Neural crest cell (in vitro differentiated cells): ENCODE data around the gene DUSP11. TPM values are rescaled to one million over a fixed set of nuclear protein-coding genes. Genes with fewer than 3 reads are reported as not detected.
"Not testable (repeated sequence)": the region's sequence is repeated elsewhere in the genome, so short reads cannot be mapped to it uniquely, and the experiment has no call there.

Source experiments
- DNase-seq: peaks from one replicate; pipeline ENCODE4 v3.0.0; 2021; ENCODE audit warnings: low read depth, mixed read lengths, low spot score
- H3K27ac Mint-ChIP-seq: one replicate; pipeline ENCODE4 v1.8.0; 2021; ENCODE audit warnings: mild to moderate bottlenecking, mixed read lengths; ENCODE audit not compliant: unreplicated experiment
- H3K27me3 Mint-ChIP-seq: 2 replicates; pipeline ENCODE4 v1.8.0; 2021; ENCODE audit warnings: low read depth, mild to moderate bottlenecking, mixed read lengths
- H3K36me3 Mint-ChIP-seq: 2 replicates; pipeline ENCODE4 v1.8.0; 2021; ENCODE audit warnings: low read depth, mild to moderate bottlenecking, mixed read lengths
- H3K4me1 Mint-ChIP-seq: 2 replicates; pipeline ENCODE4 v1.8.0; 2021; ENCODE audit warnings: mixed read lengths
- H3K4me3 Mint-ChIP-seq: one replicate; pipeline ENCODE4 v1.8.0; 2021; ENCODE audit warnings: mild to moderate bottlenecking, mixed read lengths
- H3K9me3 Mint-ChIP-seq: 2 replicates; pipeline ENCODE4 v1.8.0; 2021; ENCODE audit warnings: mixed read lengths
- CTCF ChIP-seq: fragments of 200-600 bp; sonication (generic); conservative IDR thresholded peaks from 2 replicates; pipeline ENCODE4 v1.5.0; 2021; ENCODE audit warnings: antibody characterized with exemption, mild to moderate bottlenecking
- total RNA-seq: library from RNA; stranded (reverse); gene quantifications from 2 replicates; pipeline ENCODE4 v1.2.1, GENCODE V29; 2021

DUSP11 gene
- total RNA-seq, 1 donor from 2014 or later, result 18.2 TPM

GRCh38 chr2:73766994-73767393 is 12.9 kb downstream of the DUSP11 start:
- H3K27me3 Mint-ChIP-seq, result no peaks in the 10 kb centered on the region
- no peaks in the 10 kb centered on the region for H3K4me1 Mint-ChIP-seq
- H3K27ac Mint-ChIP-seq, result no peak overlapping the region
- H3K9me3 Mint-ChIP-seq, result no peaks in the 10 kb centered on the region
- no peak overlapping the region for H3K4me3 Mint-ChIP-seq
- DNase-seq, result no peak
- peaks cover 16% of the 10 kb centered on the region for H3K36me3 Mint-ChIP-seq
- TF ChIP-seq CTCF, result no peak

- Mint-ChIP-seq H3K9me3 (no peaks in the 10 kb centered on the region), H3K4me3 (no peak overlapping the region), H3K27me3 (no peaks in the 10 kb centered on the region), H3K27ac (no peak overlapping the region), H3K36me3 (peaks cover 15% of the 10 kb centered on the region), H3K4me1 (no peaks in the 10 kb centered on the region)
- no peak for DNase-seq
- TF ChIP-seq CTCF, result no peak
Measured at GRCh38 chr2:73766349-73766748, 13.6 kb downstream of the DUSP11 start.

GRCh38 chr2:73764945-73765344 is 15.0 kb downstream of the DUSP11 start:
- TF ChIP-seq CTCF, result no peak
- H3K36me3 Mint-ChIP-seq, result peaks cover 13% of the 10 kb centered on the region
- no peak for DNase-seq
- no peak overlapping the region for H3K27ac Mint-ChIP-seq
- H3K27me3 Mint-ChIP-seq, result no peaks in the 10 kb centered on the region
- no peak overlapping the region for H3K4me3 Mint-ChIP-seq
- H3K4me1 Mint-ChIP-seq, result no peaks in the 10 kb centered on the region
- no peaks in the 10 kb centered on the region for H3K9me3 Mint-ChIP-seq

GRCh38 chr2:73762571-73762970 is 17.3 kb downstream of the DUSP11 start:
- H3K4me3 Mint-ChIP-seq, result no peak overlapping the region
- no peak for TF ChIP-seq CTCF
- H3K4me1 Mint-ChIP-seq, result no peaks in the 10 kb centered on the region
- no peaks in the 10 kb centered on the region for H3K9me3 Mint-ChIP-seq
- no peak for DNase-seq
- H3K36me3 Mint-ChIP-seq, result peaks cover 9% of the 10 kb centered on the region
- no peak overlapping the region for H3K27ac Mint-ChIP-seq
- no peaks in the 10 kb centered on the region for H3K27me3 Mint-ChIP-seq

GRCh38 chr2:73759904-73760303 is 20.0 kb downstream of the DUSP11 start:
- Mint-ChIP-seq H3K36me3 (peaks cover 14% of the 10 kb centered on the region), H3K9me3 (no peaks in the 10 kb centered on the region), H3K4me1 (no peaks in the 10 kb centered on the region), H3K27ac (no peak overlapping the region), H3K4me3 (no peak overlapping the region), H3K27me3 (no peaks in the 10 kb centered on the region)
- TF ChIP-seq CTCF, result no peak
- DNase-seq, result no peak

GRCh38 chr2:73759285-73759764 is 20.6 kb downstream of the DUSP11 start:
- Mint-ChIP-seq H3K9me3 (peaks cover 3% of the 10 kb centered on the region), H3K27ac (no peak overlapping the region), H3K27me3 (no peaks in the 10 kb centered on the region), H3K4me3 (no peak overlapping the region), H3K4me1 (no peaks in the 10 kb centered on the region), H3K36me3 (peaks cover 19% of the 10 kb centered on the region)
- TF ChIP-seq CTCF, result no peak
- DNase-seq, result no peak

GRCh38 chr2:73754332-73754731 is 25.6 kb downstream of the DUSP11 start:
- DNase-seq, H3K4me3 Mint-ChIP-seq, H3K27ac Mint-ChIP-seq, H3K9me3 Mint-ChIP-seq, H3K27me3 Mint-ChIP-seq, H3K4me1 Mint-ChIP-seq: not testable (repeated sequence)
- H3K36me3 Mint-ChIP-seq, result peaks cover 34% of the 10 kb centered on the region
